HG02678 (cell line): ENCODE measurements around the gene GH1.

Experiments
- ATAC-seq: cut with Tn5 transposase; IDR thresholded peaks from one replicate; pipeline ENCODE4 v1.9.1; 2021; ENCODE audit warnings: mild to moderate bottlenecking, moderate library complexity; ENCODE audit not compliant: unreplicated experiment

GH1 gene

DNA sequence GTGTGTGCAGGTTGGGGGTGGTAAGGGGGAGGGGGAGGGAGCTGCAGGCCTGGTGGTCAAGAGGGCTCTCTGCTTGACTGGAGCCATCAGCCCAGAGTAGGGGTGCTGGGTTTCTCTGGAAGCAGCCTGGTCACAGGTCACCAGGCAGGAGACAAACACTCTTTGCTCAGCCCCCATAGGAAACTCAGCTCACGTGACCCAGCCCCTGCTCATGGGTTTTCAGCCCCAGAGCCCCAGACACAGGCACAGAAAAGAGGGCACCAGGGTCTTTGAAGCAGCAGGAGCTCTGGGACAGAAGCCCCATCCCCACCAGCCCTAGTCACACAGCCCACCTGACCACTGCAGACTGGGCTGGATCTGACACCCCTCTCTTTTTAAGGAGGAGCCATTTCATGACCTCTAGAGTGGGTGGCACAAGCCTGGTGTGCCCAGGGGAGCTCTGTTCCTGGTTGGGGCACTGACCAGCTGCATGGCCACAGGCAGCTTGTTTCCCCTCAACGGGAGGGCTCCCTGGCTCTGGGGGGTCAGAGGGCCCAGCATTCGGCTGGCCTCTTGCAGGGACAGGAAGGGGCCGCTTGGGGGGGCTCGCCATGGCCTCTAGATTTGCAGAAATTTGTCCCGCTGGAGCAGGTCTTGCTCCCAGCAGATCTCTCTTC lies 27.3 kb upstream of the GH1 start:
- ATAC-seq = peak; percentile 28

DNA sequence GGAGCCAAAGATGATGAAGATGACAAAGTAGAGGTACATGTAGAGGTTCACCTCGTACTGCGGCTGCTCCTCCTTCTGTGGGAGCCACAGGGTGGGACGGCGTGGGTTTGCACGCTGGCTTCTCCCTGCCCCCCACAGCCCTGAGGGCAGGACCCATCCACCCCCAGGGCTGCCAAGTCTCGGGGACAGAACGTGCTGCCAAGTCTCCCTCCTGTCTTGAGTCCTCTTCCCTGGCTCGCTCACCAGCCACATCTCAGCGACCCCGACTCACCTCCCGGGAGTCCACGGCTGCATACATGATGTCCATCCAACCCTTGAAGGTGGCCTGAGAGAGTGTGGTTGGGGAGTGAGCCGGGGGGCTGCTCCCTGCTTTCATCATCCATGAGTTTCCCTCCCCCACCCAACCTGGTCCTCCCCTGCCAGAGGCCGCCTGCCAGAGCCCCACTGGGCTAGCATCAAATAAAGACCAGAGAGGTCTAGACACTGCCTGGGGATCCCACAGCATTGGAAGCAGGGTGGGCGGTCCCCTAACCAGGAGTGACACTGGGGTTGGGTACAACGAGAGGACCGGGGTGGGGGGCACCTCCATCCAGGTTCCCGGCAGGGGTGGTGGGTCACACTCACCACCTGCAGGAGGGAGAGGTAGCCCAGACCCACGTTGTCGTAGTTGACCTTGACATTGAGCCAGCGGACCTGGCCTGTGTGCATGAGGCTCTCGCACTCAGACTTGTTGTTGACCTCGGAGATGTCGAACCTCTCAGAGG lies 26.3 kb upstream of the GH1 start:
- ATAC-seq = no peak

DNA sequence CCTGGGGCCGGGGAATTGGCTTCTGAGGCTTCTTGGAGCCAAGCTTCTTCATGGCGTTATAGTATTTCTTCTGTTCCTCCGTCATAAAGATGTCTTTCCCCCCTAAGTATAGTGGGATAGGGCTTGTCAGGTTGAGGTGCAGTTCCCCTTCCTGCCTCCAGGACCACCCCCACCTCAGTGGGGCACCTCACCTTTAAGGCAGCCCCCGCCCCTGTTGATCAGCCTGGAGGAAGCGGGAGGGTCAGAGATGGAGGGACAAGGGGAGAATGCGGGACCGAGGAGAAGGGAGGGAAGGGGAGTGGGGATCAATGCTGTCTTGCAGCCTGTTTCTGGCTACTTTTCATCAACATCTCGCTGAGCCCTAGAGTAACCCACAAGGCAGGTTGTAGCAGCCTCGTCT lies 25.1 kb upstream of the GH1 start:
- no peak for ATAC-seq

GRCh38 chr17:63942309-63942985 lies 23.8 kb upstream of the GH1 start:
- no peak for ATAC-seq

DNA sequence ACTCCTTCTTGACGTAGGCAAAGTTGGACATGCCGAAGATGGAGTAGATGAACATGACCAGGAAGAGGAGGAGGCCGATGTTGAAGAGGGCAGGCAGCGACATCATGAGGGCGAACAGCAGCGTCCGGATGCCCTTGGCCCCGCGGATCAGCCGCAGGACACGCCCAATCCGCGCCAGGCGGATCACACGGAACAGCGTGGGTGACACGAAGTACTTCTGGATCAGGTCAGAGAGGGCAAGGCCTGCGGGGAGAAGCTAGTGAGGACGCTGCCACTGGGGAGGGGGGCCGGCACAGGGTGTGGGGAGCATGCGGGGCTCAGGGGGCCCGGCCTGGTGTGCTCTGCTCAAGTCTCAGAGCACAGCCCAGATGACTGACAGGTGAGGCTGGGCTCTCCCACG lies 23.1 kb upstream of the GH1 start:
- ATAC-seq = no peak

GRCh38 chr17:63941162-63941561 lies 22.5 kb upstream of the GH1 start:
- no peak for ATAC-seq

DNA sequence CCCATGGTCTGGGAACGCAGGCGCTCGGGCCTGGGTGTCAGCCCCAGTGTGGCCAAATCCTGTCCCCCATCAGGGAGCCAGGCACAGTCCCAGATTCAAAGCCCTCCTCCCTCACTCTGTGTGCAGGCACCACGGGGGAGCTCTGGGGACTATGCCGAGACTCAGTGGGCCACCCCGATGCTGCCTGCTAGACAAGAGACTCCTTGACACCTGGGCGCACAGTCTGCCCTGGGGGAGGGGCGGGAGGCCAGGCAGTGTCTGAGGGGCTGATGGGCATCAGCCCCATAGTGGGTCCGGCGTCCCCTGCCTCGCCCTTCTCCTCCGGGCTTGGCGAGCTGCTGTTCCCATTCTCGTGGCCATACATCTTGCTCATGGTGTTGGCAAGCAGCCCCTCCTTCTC lies 21.9 kb upstream of the GH1 start:
- no peak for ATAC-seq

DNA sequence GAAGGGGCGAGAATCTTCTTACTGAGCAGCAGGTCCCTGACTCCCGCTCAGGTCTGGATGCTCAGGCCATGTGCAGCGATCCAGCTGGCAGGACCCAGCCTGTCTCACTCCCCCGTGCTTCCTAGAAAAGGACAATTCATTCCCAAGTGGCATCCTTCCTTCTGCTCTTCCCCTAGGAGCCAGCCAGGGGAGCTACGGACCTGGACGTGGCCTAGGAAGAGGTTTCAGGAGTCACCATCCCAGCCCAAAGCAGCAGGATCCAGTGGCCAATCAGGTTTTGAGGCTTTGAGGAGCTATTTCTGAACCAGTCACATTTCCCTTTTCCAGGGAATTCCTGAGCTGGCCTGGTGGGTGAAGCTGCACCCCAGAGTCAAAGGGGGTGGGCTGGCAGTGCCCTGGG lies 21.2 kb upstream of the GH1 start:
- ATAC-seq = no peak

DNA sequence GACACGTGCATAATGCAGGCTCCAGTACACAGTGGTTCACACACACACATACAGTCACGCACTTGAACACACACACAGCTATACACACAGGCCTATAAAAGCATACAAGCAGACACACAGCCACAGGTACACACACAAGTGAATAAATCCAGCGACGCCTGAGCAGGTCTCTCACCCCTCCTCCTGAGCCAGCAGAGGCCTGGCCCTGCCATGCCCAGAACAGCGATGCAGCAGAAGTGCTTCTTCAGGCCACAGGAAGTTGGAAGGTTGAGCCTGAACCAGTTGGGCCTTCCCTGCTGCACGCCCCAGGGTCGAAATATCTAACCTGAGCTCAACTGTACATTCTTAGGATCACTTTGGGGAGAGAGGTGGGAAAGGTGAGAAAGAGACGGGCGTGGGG lies 20.8 kb upstream of the GH1 start:
- no peak for ATAC-seq

- no peak for ATAC-seq
Observed at GRCh38 chr17:63937920-63938319, 19.3 kb upstream of the GH1 start.

- ATAC-seq = no peak
Observed at GRCh38 chr17:63937319-63937718, 18.7 kb upstream of the GH1 start.

DNA sequence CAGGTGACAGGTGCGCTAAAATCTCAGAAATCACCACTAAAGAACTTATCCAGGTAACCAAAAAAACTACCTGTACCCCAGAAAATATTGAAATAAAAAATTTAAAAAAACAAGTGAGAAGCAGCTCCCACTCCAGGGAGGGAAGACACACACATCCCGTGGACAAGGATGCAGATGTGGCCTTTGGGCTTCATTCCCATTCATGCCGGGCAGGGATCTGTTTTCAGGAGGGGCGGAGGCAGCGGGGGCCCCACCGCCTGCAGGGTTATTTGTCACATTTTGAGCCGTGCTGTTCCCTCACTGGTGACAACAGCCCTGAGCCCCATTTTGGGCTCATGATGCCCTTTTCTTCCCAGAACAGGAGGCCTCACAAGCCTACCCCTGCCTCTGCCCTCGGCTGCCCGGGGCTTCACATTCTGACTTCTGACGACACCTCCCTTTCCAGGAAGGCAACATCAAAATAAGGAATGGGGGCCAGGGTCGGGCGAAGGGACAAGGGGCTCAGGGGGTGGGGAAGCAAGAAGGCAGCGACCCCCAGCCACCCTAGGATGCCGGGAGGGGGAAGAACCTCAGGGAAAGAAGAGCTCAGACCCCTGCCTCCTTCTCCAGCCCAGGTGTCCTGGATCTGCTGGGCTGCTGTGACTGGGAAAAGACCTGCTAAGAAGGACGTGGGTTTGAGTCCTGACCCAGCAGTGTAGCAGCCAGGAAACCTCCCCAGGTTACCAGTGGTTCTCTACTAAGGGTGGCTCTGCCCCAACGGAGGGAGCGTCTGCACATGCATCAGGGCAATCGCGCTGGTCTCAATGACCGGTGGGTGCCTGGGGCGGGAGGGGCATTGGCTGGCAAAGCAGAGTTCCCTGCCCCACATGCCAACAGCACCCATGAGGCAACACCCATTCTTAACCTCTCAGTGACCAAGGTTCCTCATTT lies 15.8 kb upstream of the GH1 start:
- ATAC-seq = no peak

DNA sequence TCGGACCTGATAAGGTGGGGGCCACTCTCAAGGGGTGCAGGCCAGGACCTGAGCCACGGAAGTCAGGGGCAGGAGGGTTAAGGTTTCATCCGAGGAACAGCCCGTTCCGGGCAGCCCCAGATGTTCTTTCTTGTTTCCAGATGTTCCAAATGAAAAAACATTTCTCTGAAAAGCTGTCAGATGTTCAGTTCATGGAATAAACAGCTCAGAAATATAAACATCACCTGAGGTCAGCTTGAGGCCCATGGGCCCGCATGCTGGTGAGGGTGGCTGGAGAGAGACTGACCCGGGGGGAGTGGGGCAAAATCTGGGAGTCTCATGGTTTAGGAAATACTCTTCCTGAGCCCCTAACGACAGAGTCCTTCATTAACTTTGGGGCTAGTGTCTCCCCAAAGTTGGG lies 15.0 kb upstream of the GH1 start:
- no peak for ATAC-seq

- ATAC-seq = no peak
Observed at GRCh38 chr17:63932721-63933120, 14.1 kb upstream of the GH1 start.

DNA sequence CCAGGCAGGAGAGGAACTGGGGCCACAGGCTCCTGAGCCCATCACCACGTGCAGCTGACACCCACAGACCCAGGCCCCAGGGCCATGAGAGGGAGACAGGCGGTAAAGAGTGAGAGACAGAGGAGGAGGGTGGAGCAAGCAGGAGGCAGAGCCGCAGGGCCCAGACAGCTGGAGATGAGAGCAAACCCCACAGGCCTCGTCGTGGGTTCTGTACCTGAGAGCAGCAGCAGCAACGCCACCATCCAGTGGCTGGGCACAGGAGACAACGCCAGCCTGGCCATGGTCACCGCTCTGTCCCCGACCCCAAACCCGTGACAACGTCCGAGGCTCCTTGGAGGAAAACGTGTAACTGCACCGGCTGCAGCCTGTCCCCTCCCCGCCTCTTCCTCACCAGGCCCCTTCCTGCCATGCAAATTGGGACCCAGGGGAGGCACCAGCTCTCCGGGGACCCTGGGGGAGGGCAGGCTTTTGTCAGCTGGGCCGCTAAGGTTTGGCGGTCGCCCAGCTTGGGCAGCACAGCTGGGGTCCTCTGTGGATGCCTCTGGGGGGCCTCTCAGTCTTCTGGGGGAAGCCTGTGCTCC lies 13.4 kb upstream of the GH1 start, which contains the start of gene CD79B:
Gene CD79B, minus strand, starts transcription at position 351 of the 581 bp plus-strand sequence. Its CDS starts 70 bp downstream, at position 281.
- ATAC-seq = peak; percentile 83

DNA sequence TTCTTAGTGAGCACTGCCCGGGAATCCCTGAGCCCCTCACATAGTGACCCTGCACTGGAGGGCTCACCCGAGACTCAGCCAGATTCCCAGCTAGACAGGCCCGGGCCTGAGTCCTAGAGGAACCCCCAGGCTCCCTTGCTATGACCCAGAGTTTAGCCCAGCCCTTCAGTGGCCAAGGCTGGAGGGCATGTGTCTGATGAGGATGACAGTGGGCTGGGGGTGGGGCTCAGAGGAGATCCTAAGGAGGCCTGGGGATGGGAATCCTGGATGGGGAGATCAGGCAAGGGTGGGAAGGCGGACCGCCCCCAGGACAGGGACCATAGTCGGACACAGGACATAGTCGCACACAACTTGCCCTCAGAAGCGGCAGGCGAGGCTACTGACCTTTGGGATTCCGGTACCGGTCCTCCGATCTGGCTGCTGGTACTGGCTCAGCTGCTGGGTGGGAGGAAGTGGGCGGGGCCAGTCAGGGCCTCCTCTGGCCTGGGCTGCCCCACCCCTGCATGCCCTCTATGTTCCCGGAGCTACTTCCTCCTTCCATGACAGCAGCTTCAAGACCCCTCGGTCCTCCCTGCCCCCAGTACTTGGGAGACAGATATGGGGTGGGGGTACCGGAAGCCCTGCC lies 12.4 kb upstream of the GH1 start:
- ATAC-seq = peak; percentile 37

- ATAC-seq = no peak
Observed at GRCh38 chr17:63929860-63930766, 11.5 kb upstream of the GH1 start.

DNA sequence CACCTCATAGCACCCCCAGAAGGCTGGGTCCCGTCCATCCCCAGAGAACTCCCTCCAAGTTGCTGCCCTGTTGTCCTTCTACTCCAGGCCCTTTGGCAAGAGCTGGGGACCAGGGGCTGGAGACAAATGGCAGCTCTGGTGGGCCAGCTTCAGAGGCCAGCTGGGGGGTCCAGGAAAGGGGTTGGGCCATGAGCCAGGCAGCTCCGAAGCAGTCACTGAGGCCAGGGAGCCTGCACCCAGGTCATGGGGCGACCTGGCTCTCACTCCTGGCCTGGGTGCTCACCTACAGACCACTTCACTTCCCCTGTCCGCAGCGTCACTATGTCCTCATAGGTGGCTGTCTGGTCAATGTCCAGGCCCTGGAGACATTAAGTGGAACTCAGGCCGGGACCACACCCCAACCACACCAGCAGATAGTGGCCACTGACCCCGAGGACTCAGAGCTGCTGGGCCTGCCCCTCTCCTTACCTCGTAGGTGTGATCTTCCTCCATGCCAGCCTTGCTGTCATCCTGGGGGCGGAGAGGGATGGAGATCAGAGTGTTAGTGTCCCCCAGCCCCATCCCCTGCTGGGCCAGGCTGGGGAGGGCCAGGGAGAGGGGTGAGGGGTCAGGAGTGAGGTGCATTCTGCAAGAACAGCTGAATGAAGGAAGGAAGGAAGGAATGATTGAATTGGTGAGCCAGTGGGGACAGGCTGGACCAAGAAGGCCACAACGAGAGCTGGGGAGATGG lies 10.5 kb upstream of the GH1 start:
- ATAC-seq = no peak
